Skin of body (tissue), 2 donors: ENCODE results near the gene COPS8. TPM values are rescaled to one million over a fixed set of nuclear protein-coding genes. Genes with fewer than 3 reads are reported as not detected.

Experiments
- DNase-seq: peaks from one replicate; lab custom pipeline; 2025; lab: John Stamatoyannopoulos, UW
- total RNA-seq: library from RNA; depleted of rRNA; stranded (reverse); fragments of >200 nt; gene quantifications from one replicate; pipeline ENCODE4 v1.2.3, GENCODE V29; 2014

Gene COPS8
- 69.5 TPM for total RNA-seq

GRCh38 chr2:237085248-237086221 lies at the start of gene COPS8:
COPS8 (plus strand) TSS chr2:237085889; CDS start chr2:237085965, 76 bp downstream.
- peak; percentile 90 for DNase-seq

DNA sequence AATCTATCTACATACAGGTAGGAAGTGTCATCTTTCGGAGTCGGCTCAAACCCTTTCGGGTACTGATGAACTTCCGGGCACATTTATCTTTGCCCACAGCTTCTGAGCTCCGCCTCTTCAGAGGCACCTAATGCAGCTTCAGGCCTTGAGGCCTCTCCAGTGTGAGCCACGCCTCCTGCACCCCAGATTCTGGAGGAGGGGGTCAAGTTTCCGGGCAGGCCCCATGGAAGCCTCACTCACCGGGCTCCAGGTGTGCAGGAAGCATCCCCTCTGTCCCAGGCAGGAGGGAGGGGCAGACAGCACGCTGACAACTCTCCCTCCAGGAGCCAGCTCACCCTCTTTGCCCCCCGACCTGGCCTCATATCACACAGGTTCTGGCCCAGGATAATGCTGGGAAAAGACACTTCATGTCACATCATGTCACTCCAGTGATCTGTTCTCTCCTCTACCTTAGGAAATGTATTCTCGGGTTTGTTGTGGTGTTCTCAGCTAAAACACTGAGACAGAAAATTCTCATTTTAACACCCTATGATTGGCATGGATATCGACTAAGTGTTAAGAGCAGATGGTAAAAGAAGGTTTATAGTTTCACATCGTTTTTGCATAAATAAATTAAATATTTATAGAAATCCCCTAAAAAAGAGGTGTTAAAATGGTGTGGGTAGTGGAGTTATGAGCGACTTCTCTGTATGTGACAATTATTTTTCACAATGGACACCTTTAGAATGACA lies 46.2 kb upstream of the COPS8 start:
- DNase-seq, result no peak

DNA sequence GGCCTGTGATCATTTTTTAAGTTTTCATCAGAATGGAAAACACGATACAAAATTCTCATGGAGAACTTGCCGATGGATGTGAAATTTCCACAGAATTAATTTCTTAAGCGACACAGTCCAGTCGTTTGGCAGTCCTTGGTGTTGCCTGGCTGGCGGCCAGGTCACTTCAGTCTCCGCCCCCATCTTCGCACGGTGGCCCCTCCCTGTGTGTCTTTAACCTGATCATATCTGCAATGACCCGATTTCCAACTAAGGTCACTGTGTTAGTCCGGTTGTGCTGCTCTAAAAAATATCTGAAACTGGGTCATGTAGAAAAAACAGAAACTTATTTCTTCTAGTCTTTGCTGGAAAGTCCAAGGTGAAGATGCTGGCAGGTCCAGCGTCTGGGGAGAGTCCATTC lies 44.5 kb upstream of the COPS8 start:
- DNase-seq, result no peak

- no peak for DNase-seq
Measured at GRCh38 chr2:237042101-237042500, 43.6 kb upstream of the COPS8 start.

- DNase-seq, result no peak
Measured at GRCh38 chr2:237043866-237044265, 41.8 kb upstream of the COPS8 start.

DNA sequence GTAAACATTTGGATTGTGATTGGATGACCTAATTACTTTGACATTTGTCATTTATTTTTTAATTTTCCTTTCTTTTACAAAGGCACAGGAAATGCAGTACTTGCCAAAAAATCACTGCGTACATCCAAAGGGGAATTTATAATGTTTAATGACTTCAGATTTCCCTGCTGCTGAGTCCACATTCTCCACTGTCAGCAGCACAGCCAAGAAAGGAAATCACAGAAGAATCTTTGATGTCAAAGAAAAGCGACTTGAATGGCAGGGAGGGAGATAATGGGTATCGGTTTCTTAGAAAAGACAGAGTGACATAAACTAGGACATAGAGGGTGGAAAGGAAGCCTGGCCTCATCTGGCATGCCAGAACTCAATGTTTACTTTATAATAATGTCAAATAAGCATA lies 41.4 kb upstream of the COPS8 start:
- peak; percentile 28 for DNase-seq

GRCh38 chr2:237045449-237045848 lies 40.2 kb upstream of the COPS8 start:
- DNase-seq, result no peak

DNA sequence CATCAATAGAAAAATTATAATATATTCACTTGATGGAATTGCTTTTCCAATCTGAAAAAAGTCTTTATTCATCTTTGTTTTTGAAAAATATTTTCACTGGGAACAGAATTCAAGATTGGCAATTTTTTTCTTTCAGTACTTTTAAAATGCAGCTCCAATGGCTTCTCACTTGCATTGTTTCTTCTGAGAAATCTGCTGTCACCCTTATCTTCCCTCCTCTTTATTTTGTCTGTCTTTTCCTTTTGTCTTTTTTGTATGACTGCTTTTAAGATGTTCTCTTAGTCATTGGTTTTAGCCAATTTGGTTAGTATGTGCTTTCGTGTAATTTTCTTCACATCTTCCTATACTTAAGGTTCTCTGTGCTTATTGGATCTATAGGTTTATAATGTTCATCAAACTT lies 37.1 kb upstream of the COPS8 start:
- DNase-seq, result no peak

DNA sequence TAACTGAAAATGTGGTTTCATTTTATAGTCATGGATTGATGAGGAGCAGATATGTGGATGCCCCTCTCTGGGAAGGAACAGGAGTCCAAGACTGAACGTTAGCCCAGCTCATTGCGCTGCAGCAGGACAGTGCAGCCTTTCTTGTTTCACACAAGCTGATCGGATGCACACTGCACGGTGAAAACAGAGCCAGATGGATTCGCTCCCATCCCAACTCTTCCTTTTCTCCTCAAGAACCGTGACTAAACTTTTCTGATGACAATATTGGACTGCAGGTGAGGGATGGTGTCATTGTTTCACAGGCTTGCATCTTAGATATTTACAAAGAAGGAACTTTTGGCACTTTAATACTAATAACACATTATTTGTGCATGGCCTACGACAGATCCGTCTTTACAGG lies 33.8 kb upstream of the COPS8 start:
- DNase-seq, result no peak

GRCh38 chr2:237053066-237053465 lies 32.6 kb upstream of the COPS8 start:
- no peak for DNase-seq

GRCh38 chr2:237055386-237056100 lies 30.1 kb upstream of the COPS8 start:
- DNase-seq, result peak; percentile 19

- no peak for DNase-seq
Measured at GRCh38 chr2:237056287-237056875, 29.3 kb upstream of the COPS8 start.

GRCh38 chr2:237057107-237057506 lies 28.6 kb upstream of the COPS8 start:
- DNase-seq, result no peak

GRCh38 chr2:237057893-237058300 lies 27.8 kb upstream of the COPS8 start:
- DNase-seq, result no peak

DNA sequence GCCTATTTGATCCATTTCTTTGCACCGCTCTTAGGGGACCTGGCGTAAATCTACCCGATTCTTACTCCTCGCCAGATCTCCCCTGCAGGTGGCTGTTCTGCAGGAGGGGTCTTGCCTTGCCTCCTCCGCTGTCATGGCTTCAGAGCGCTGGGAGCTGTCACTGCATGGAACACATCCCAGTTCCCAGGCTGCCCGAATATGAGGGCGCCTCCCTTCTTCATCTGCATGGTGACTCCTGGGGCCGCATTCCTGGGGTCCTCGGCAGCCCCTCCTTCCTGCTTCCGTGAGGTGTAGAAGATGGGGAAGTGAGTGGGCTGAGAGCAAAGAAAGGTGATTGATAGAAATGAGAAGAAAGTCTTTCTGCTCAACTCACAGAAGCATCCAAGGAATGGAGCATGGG lies 27.3 kb upstream of the COPS8 start:
- DNase-seq, result no peak

DNA sequence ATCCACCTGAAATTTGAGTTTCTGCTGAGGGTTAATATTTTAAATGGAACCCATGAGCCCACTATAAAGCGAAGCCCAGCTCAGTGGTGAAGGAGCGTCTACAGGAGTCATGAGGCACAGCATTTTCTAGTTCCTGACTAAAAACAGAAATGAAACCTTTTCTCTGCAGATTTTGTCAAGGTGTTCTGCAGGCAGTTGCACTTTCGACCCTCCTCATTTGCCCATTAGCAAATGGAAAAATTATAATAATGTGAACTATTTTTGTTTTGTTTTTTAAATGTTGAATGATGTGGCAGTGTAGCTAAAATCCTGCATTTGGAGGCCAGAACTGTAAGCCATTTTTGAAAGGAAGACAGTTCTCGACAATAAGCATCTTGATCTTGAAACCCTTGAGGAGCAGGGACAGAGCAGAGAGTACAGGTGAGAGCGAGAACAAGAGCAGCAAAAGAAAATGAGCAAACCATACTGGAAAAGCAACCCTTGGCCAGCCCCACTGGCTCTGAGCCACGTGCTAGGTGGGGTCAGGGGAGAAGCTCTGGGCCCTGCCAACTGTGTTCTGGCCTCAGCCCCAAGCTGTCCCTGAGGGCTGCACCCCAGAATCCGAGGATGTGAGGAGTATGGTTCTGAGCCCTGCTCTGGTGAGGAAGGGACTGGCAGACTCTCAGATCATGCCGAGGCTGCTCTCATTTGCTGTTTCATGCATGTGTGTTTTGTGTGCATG lies 26.4 kb upstream of the COPS8 start:
- DNase-seq, result no peak

- DNase-seq, result peak; percentile 47
Measured at GRCh38 chr2:237060534-237061312, 25.0 kb upstream of the COPS8 start.

- DNase-seq, result no peak
Measured at GRCh38 chr2:237061356-237061755, 24.3 kb upstream of the COPS8 start.

DNA sequence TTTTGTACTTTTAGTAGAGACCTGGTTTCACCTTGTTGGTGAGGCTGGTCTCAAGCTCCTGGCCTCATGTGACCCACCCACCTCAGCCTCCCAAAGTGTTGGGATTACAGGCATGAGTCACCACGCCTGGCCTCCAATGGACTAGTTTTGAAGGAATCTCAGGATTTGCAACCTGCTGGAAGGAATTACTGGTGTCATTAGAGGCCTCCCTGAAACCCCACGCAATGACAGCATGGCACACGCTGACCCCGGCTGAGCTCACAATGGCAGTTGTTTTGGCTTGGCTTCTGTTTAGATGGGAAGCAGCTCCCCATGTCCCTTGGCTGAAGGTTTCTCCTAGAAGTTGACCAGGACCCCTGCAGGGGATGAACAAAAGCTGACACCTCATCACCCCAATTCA lies 23.1 kb upstream of the COPS8 start:
- DNase-seq, result no peak
